Fibroblast of skin of scalp (primary cell): Measurements from ENCODE around the gene SPANXN5. TPM values are rescaled to one million over a fixed set of nuclear protein-coding genes. Genes with fewer than 3 reads are reported as not detected.
"Not testable (repeated sequence)": the region's sequence is repeated elsewhere in the genome, so short reads cannot be mapped to it uniquely, and the experiment has no call there.

Experiments used
- DNase-seq: peaks from one replicate; pipeline ENCODE4 v3.0.0-alpha.2; 2013
- polyA plus RNA-seq, 2 experiments: library from polyadenylated mRNA; unstranded; fragments of 120-200 nt; gene quantifications; one replicate each; pipeline ENCODE4 v1.2.1, GENCODE V29; 2013; ENCODE audit not compliant: insufficient read length in 2 of 2

Gene SPANXN5, protein sequence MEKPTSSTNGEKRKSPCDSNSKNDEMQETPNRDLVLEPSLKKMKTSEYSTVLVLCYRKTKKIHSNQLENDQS
- polyA plus RNA-seq (2013, experiment 1 of 2; ENCODE audit: insufficient read length) = not detected
- polyA plus RNA-seq (2013, experiment 2 of 2; ENCODE audit: insufficient read length) = not detected

DNA sequence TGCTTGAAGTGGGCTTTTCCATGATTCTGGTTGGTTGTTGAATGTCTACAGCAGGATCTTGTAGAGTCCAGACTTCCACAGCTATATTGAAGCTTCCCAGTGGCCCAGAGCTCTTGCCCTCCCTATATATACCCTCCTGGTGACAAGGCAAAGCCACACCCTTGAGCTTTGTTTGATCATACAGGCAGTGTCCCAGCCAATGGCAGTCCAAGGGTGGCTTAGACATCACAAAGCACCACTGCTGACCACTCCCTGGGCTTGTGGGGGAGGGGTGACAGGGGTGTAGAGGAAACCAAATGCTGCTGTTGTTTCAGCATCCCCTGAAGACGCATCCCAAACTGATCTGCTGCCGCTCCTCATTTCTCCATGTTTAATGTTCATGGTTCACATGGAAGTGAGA lies at the start of gene SPANXN5:
Gene SPANXN5, minus strand, starts transcription at position 101 of the 400 bp plus-strand sequence. Its CDS starts 79 bp downstream, at position 22.
- DNase-seq = not testable (repeated sequence)

GRCh38 chrX:52843619-52844018 lies 46.4 kb upstream of the SPANXN5 start:
- not testable (repeated sequence) for DNase-seq

- no peak for DNase-seq
Measured at GRCh38 chrX:52839137-52839536, 41.9 kb upstream of the SPANXN5 start.

DNA sequence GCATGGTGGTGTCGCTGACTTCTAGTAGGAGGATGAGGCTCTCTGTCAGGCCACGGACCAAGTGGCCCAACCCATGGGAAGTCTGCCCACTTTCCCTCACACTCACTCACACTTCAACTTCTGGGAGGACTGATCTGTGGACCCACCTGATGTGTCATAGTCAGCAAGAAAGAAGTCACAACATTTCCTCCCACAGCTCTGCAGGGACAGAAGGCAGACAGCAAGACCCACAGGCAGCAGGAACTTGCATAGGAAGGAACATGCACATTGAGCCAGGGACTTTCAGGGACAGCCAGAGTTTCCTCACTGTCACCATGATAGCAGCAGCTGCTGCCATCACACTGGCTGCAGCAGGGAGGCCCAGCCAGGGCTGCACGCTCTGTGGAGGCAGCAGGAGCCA lies 33.3 kb upstream of the SPANXN5 start:
- no peak for DNase-seq

DNA sequence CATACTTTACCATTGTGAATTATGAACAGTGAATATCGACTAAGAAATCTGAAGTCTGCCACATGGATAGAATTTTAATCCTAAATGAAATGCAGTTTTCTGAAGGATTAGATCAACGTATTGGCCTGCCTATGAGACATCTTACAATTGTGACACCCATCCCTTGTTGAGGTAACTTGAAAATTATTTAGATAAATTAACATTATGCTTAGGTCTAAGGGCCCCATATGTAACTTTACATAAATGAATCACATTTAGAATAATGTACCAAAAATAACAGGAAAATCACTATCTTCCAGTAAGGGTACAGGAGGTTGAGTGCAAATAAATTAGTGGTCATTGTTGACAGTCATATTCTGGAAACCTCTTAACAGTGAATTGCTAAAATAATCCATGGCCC lies 27.4 kb upstream of the SPANXN5 start:
- DNase-seq = no peak

GRCh38 chrX:52821079-52821760 lies 24.0 kb upstream of the SPANXN5 start:
- DNase-seq = no peak

DNA sequence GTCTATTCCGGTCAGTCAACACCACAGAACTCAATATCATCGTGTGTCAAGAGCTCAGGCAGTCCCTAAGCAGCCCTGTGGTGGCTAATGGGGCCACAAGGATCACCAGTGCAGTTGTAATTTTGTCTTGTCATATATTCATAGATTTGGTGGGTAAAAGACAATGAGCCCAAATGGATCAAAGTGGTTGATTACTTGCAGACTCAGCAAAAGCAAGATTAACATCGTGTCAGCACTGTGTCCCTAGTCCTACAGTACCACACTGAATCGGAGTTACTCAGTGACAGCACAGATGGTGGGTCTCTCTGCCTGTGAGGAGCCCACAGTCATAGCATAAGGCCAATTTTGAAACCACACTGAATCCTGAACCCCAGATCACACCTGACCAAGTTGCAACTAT lies 22.6 kb upstream of the SPANXN5 start:
- no peak for DNase-seq

- no peak for DNase-seq
Measured at GRCh38 chrX:52811065-52811625, 13.9 kb upstream of the SPANXN5 start, which contains the start of gene XAGE5. Gene XAGE5 (plus strand): TSS chrX:52811287. CDS start chrX:52812567, 1,280 bp downstream.

DNA sequence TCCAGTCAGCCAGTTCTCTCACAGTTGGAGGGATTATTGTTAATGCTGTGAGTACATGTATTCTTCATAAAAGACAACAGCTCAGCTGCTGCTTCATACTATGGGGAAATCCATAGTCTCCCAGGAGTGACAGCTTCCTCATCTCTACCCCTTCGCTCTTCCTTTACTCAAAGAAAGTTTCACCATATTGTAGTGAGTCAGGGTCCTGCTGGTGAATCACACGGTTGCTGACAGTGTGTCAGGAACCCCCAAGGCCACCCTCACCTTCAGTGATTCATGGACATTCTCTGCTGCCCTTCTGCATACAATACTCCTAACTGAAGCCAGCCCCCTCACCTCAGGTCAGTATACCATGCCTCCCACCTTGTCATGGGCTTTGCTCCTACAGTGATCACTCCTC lies 7.6 kb upstream of the SPANXN5 start:
- DNase-seq = not testable (repeated sequence)

GRCh38 chrX:52773504-52773903 lies 23.7 kb downstream of the SPANXN5 start:
- DNase-seq = not testable (repeated sequence)

DNA sequence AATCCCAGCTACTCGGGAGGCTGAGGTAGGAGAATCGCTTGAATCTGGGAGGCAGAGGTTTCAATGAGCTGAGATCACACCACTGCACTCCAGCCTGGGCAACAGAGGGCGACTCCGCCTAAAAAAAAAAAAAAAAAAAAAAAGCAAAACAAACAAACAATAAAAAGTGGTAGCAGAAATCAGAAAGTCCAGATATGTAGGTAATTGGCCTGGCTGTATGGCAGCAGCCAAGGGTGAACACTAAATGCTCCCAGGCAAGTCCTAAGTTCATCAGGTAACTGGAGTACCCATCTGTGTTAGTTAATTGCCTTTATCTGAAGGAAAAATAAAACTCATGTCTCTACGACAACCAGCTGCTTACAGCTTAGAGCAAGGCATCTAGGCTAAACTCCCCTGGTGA lies 31.2 kb downstream of the SPANXN5 start:
- DNase-seq = not testable (repeated sequence)

GRCh38 chrX:52750952-52751351 lies 46.3 kb downstream of the SPANXN5 start, which contains the start of gene SSX2B:
Gene SSX2B (plus strand): TSS chrX:52751252. CDS start chrX:52752681, 1,429 bp downstream.
- DNase-seq = not testable (repeated sequence)
